Colonic mucosa (tissue), 4 donors: ENCODE data around the gene NRG3. TPM values are rescaled to one million over a fixed set of nuclear protein-coding genes. Genes with fewer than 3 reads are reported as not detected.

Experiments used
- DNase-seq: peaks from one replicate; pipeline ENCODE4 v3.0.0-alpha.2; 2020
- H3K27ac ChIP-seq: fragments of 200-600 bp; one replicate; pipeline ENCODE4 v1.8.0; 2021
- H3K27me3 ChIP-seq: fragments of 200-600 bp; one replicate; pipeline ENCODE4 v1.8.0; 2021
- H3K36me3 ChIP-seq: fragments of 200-600 bp; one replicate; pipeline ENCODE4 v1.8.0; 2021
- H3K4me1 ChIP-seq: fragments of 200-600 bp; one replicate; pipeline ENCODE4 v1.8.0; 2021; ENCODE audit warnings: mild to moderate bottlenecking
- H3K4me3 ChIP-seq: fragments of 200-600 bp; one replicate; pipeline ENCODE4 v1.8.0; 2021
- H3K9ac ChIP-seq, 2 donors: one replicate each; pipeline ENCODE4 v1.7.0; 2013; ENCODE audit warnings: control low read depth in 2 of 2, low read depth in 2 of 2, low read length in 2 of 2
- H3K9me3 ChIP-seq: fragments of 200-600 bp; one replicate; pipeline ENCODE4 v1.8.0; 2021
- intact Hi-C: fragments of 100-400 bp; cut with DNase I; formaldehyde crosslinking; loops from one replicate; pipeline ENCODE4 v1.14.1; 2022
- total RNA-seq, 2 donors: library from RNA; stranded (reverse); fragmentation: NEBNext Ultra II Directional in 1 of 2; extraction: Animal tissue kit (Norgen Biotek cat#: 25700) in 1 of 2; gene quantifications; one replicate each; pipeline ENCODE4 v1.2.1, GENCODE V29; 2021
- TF ChIP-seq, protein P1 (sequence below): fragments of 200-600 bp; IDR thresholded peaks from one replicate; pipeline ENCODE4 v1.8.0; 2022; ENCODE audit warnings: antibody characterized with exemption, mild to moderate bottlenecking
- donor health status: healthy.
- donor health status: DM: no; HTN: no; CAD: no.
- donor health status: DM: no; HTN: no; CAD: no.

The NRG3 gene
- total RNA-seq, 2 donors from 2014 or later = 0.24 TPM; not detected in 1

DNA sequence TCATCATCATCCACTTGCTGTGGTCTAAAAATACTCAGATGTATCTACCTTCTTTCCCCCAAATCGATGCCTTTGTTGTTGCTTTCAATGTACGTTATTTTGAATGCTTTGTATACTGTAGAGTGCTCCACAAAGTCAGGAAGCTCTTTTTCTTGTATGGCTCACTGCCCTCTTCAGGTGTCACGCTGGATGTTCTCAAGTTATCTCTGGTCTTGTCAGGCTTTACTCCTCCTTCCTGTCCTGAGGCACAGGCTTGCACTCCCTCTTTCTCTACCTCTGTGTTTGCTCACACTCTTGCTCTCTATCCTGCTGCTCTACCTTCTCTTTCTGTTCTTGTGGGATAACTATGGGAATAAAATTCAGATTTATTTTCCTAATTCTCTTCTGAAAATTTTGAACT is 381.3 kb downstream of the NRG3 start:
- H3K36me3 ChIP-seq = no peaks in the 10 kb centered on the region
- intact Hi-C loops = no loop called here
- no peaks in the 10 kb centered on the region for H3K4me1 ChIP-seq
- DNase-seq = no peak
- TF ChIP-seq, protein P1, sequence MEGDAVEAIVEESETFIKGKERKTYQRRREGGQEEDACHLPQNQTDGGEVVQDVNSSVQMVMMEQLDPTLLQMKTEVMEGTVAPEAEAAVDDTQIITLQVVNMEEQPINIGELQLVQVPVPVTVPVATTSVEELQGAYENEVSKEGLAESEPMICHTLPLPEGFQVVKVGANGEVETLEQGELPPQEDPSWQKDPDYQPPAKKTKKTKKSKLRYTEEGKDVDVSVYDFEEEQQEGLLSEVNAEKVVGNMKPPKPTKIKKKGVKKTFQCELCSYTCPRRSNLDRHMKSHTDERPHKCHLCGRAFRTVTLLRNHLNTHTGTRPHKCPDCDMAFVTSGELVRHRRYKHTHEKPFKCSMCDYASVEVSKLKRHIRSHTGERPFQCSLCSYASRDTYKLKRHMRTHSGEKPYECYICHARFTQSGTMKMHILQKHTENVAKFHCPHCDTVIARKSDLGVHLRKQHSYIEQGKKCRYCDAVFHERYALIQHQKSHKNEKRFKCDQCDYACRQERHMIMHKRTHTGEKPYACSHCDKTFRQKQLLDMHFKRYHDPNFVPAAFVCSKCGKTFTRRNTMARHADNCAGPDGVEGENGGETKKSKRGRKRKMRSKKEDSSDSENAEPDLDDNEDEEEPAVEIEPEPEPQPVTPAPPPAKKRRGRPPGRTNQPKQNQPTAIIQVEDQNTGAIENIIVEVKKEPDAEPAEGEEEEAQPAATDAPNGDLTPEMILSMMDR = no peak
- no peak overlapping the region for H3K9ac ChIP-seq
- no peak overlapping the region for H3K4me3 ChIP-seq
- H3K27me3 ChIP-seq = no peaks in the 10 kb centered on the region
- H3K9me3 ChIP-seq = no peaks in the 10 kb centered on the region
- no peak overlapping the region for H3K27ac ChIP-seq

GRCh38 chr10:82266438-82266837 is 391.4 kb downstream of the NRG3 start:
- DNase-seq = no peak

DNA sequence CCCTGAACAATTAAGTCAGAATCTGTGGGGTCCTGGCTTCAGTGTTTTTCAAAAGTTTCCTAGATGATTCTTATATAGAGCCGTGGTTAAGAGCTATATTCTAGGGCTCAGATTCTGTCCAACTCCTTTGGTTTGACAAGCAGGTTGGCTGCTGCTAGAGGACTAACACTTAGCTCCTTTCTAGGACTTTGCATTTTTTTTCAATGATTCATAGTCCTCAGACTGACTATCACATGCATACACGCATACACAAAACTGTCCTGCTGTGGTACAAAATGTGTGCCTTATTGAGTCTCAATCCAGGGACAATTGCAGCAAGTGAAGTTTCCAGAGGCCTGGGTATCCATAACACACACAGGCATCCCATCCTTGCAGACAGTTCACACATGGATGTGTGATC is 392.0 kb downstream of the NRG3 start:
- H3K36me3 ChIP-seq = no peaks in the 10 kb centered on the region
- no peak overlapping the region for H3K27ac ChIP-seq
- no peaks in the 10 kb centered on the region for H3K4me1 ChIP-seq
- TF ChIP-seq, protein P1 = no peak
- intact Hi-C loops = no loop called here
- H3K9me3 ChIP-seq = no peaks in the 10 kb centered on the region
- H3K9ac ChIP-seq = no peak overlapping the region
- H3K27me3 ChIP-seq = no peaks in the 10 kb centered on the region
- no peak for DNase-seq
- no peak overlapping the region for H3K4me3 ChIP-seq

More at GRCh38 chr10:82266438-82266837, 391.4 kb downstream of the NRG3 start:
- Histone ChIP-seq H3K27me3 (no peaks in the 10 kb centered on the region), H3K9me3 (no peaks in the 10 kb centered on the region), H3K9ac (no peak overlapping the region), H3K27ac (no peak overlapping the region), H3K4me1 (no peaks in the 10 kb centered on the region), H3K36me3 (no peaks in the 10 kb centered on the region), H3K4me3 (no peak overlapping the region)
- intact Hi-C loops = no loop called here
- TF ChIP-seq, protein P1 = no peak

DNA sequence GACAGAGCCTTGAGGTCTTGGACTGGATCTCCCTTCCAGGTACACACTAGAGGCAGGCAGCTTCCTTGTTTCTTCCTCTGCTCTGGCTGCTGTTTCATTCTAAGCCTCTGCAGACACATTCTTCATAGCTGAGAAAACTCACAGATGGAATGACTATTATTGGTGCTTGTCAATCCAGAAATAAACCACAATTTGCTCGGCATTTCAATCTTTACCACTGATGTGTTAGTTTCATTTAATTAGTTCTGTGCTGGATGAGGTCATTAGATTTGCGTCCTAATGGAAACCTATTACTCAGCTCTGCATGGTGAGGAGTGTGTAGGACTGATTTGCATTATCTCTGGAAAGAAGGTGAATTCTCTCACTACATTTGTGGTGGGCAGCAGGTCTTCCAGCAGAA is 392.5 kb downstream of the NRG3 start:
- Histone ChIP-seq H3K27ac (no peak overlapping the region), H3K27me3 (no peaks in the 10 kb centered on the region), H3K4me3 (no peak overlapping the region), H3K36me3 (no peaks in the 10 kb centered on the region), H3K9ac (no peak overlapping the region), H3K9me3 (no peaks in the 10 kb centered on the region), H3K4me1 (no peaks in the 10 kb centered on the region)
- intact Hi-C loops = no loop called here
- no peak for DNase-seq
- TF ChIP-seq, protein P1 = no peak

DNA sequence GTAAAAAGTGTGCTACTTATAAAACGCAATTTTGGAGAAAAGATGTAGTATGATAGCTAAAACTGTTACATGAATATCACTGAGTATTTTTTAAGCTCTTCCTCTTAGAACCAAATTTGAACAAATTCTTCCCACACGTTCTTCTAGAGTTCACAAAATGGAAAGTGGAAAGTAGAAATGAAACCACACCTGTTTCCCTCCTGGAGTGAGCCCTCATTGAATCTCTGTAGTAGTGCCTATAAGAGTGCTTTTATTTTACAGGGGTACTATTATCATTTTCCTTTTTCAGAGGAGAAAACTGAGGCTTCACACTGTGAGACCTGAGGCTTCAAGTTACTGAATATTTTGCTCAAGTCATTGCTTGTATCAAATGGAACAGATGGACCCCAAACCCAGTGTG is 393.0 kb downstream of the NRG3 start:
- Histone ChIP-seq H3K36me3 (no peaks in the 10 kb centered on the region), H3K27ac (no peak overlapping the region), H3K27me3 (no peaks in the 10 kb centered on the region), H3K4me1 (no peaks in the 10 kb centered on the region), H3K9ac (no peak overlapping the region), H3K4me3 (no peak overlapping the region), H3K9me3 (no peaks in the 10 kb centered on the region)
- DNase-seq = no peak
- intact Hi-C loops = no loop called here
- TF ChIP-seq, protein P1 = no peak

- H3K36me3 ChIP-seq = no peaks in the 10 kb centered on the region
- no peak overlapping the region for H3K4me3 ChIP-seq
- TF ChIP-seq, protein P1 = no peak
- DNase-seq = no peak
- H3K4me1 ChIP-seq = no peaks in the 10 kb centered on the region
- intact Hi-C loops = no loop called here
- H3K9ac ChIP-seq = no peak overlapping the region
- no peaks in the 10 kb centered on the region for H3K27me3 ChIP-seq
- no peaks in the 10 kb centered on the region for H3K9me3 ChIP-seq
- H3K27ac ChIP-seq = no peak overlapping the region
Observed at GRCh38 chr10:82277591-82277990, 402.6 kb downstream of the NRG3 start.
